ENCODE results near the gene FNDC10.

Gene FNDC10

GRCh38 chr1:1622788-1623094, 22.8 kb upstream of the FNDC10 start:
- no peak for DNase-seq (ENCODE audit: low spot score)
- TF ChIP-seq CTCF (IDR thresholded peaks at IDR 0.05; ENCODE audit: extremely low read depth, missing control alignments): no peak

GRCh38 chr1:1622010-1622787, 22.3 kb upstream of the FNDC10 start:
- TF ChIP-seq CTCF (IDR thresholded peaks at IDR 0.05; ENCODE audit: extremely low read depth, missing control alignments): no peak
- no peak for DNase-seq (ENCODE audit: low spot score)

- no peak for DNase-seq (ENCODE audit: low spot score)
- no peak for TF ChIP-seq CTCF (IDR thresholded peaks at IDR 0.05; ENCODE audit: extremely low read depth, missing control alignments)
Measured at GRCh38 chr1:1621173-1622009, 21.5 kb upstream of the FNDC10 start.

- no peak for DNase-seq (ENCODE audit: low spot score)
- TF ChIP-seq CTCF (IDR thresholded peaks at IDR 0.05; ENCODE audit: extremely low read depth, missing control alignments): no peak
Measured at GRCh38 chr1:1620433-1621139, 20.7 kb upstream of the FNDC10 start.

- DNase-seq (ENCODE audit: low spot score): no peak
- peak; percentile 7 for TF ChIP-seq CTCF (IDR thresholded peaks at IDR 0.05; ENCODE audit: extremely low read depth, missing control alignments)
Measured at GRCh38 chr1:1619917-1620361, 20.0 kb upstream of the FNDC10 start.

GRCh38 chr1:1618396-1619068, 18.6 kb upstream of the FNDC10 start:
- DNase-seq (ENCODE audit: low spot score): no peak
- no peak for TF ChIP-seq CTCF (IDR thresholded peaks at IDR 0.05; ENCODE audit: extremely low read depth, missing control alignments)

Measured in GM20000 (cell line).